Activated CD8-positive, alpha-beta memory T cell treated with anti-CD3 and anti-CD28 coated beads for 36 hours (primary cell): Measurements from ENCODE around the gene CNN2. TPM values are rescaled to one million over a fixed set of nuclear protein-coding genes. Genes with fewer than 3 reads are reported as not detected.

Experiments
- CTCF ChIA-PET: fragments of 350-600 bp; sonication (Branson Sonifier 250); formaldehyde crosslinking; loops from one replicate; lab custom pipeline; 2021; ENCODE audit warnings: antibody characterized with exemption; lab: Charles Lee
- POLR2A ChIA-PET: fragments of 350-600 bp; sonication (Branson Sonifier 250); formaldehyde crosslinking; loops from one replicate; lab custom pipeline; 2021; ENCODE audit warnings: antibody characterized with exemption; lab: Charles Lee
- total RNA-seq, 2 experiments: library from RNA; stranded (reverse); gene quantifications; one replicate each; pipeline ENCODE4 v1.2.3, GENCODE V29; 2021

CNN2 gene
- total RNA-seq, 2 experiments from 2014 or later = 64.2 to 71.2 TPM

DNA sequence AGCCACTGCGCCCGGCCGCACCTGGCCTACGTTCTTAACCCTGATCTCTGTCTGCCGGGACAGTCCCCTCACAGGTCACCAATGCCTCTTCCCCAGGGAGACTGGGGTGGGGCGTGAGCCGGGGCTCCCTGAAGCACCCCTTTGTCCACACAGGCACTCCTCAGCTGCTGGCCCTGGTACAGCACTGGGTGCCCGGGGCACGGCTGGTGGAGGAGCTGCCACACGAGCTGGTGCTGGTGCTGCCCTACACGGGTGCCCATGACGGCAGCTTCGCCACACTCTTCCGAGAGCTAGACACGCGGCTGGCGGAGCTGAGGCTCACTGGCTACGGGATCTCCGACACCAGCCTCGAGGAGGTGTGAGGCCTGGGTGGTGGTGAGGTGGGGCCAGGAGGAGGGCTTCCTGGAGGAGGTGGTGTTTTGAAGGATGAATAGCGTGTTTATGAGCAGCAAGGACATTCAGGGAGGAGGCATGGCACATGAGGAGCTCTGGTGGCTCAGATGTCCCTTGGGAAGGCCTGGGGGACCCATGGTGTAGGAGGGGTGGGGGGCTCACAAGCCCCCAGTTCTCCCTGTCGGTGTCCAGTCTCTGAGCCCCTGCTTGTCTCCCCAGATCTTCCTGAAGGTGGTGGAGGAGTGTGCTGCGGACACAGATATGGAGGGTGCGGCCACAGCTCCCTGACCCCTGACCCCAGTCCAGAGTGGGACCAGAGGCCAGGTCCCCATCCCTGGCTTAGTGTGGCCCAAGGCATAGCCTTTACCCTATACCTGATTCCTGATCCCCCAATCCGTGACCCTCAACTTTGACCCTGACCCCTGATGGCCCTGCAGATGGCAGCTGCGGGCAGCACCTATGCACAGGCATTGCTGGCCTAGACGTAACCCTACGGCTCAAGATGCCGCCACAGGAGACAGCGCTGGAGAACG lies 27.0 kb downstream of the CNN2 start:
- CTCF ChIA-PET = interaction anchor here (0.6 to 1.0 kb wide), 2 partner anchors 14 to 126 kb away, joined by 3 to 4 read pairs; partner anchors contain the start of gene ARHGAP45
- POLR2A ChIA-PET = no interaction called here

DNA sequence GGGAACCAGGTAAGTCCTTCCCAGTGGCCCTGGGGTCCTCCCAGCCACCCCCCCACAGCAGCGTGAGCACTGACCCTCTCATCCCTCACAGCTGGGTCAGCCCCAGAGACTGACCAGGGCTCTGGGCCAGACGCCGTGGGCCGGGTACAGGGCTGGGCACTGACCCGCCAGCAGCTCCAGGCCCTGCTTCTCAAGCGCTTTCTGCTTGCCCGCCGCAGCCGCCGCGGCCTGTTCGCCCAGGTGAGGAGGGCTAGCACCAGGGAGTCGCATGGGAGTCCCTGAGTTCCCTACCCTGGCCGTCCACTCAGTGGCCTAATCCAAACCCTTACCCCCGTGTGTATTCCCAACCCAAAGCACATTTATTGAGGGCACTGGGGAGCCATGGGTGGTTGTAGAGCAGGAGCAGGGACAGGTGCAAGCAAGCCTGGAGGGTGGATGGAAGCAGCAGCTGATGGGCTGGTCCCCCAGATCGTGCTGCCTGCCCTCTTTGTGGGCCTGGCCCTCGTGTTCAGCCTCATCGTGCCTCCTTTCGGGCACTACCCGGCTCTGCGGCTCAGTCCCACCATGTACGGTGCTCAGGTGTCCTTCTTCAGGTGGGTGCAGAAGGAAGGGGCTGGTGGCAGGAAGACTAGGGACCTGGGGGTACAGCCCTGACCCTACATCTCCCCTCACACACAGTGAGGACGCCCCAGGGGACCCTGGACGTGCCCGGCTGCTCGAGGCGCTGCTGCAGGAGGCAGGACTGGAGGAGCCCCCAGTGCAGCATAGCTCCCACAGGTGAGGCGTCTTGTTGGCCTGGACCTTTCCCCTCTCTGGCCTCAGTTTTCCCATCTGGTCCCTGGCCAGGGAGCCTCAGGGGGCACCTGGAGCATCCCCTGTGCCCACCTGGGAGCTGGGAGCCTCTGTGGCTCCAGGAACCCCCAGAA lies 28.0 kb downstream of the CNN2 start:
- POLR2A ChIA-PET = no interaction called here
- CTCF ChIA-PET = interaction anchor here (0.6 to 1.2 kb wide), 3 partner anchors 13 to 127 kb away, joined by 3 to 4 read pairs (median 3); partner anchors contain the start of genes ABCA7 and ARHGAP45

DNA sequence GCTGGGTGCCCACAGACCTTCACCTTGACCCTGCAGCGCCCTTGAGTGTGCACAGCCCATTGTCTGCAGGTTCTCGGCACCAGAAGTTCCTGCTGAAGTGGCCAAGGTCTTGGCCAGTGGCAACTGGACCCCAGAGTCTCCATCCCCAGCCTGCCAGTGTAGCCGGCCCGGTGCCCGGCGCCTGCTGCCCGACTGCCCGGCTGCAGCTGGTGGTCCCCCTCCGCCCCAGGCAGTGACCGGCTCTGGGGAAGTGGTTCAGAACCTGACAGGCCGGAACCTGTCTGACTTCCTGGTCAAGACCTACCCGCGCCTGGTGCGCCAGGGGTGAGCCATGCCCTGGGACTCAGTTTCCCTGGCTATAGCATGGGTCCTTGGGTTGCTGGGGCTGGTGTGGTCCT lies 28.6 kb downstream of the CNN2 start:
- CTCF ChIA-PET = interaction anchor here (1.2 kb wide), 1 partner anchor 16 kb away, joined by 3 read pairs; the partner anchor contains the start of gene ABCA7
- POLR2A ChIA-PET = no interaction called here

DNA sequence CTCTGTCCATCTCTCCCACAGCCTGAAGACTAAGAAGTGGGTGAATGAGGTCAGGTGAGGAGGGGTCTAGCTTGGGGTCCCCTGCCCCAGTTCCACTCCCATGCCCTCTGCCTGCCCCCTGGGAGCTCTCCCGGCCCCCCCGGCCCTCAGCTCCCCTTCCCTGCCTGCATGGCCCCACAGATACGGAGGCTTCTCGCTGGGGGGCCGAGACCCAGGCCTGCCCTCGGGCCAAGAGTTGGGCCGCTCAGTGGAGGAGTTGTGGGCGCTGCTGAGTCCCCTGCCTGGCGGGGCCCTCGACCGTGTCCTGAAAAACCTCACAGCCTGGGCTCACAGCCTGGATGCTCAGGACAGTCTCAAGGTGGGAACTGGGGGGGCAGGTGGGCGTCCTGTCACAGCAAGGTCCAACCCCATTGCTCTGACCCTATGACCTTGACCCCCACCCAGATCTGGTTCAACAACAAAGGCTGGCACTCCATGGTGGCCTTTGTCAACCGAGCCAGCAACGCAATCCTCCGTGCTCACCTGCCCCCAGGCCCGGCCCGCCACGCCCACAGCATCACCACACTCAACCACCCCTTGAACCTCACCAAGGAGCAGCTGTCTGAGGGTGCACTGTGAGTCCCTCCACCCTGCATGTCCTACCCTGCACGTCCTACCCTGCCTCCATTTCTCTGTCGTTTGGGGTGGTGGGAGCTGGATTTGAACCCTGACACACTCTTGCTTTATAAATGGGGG lies 29.6 kb downstream of the CNN2 start:
- CTCF ChIA-PET = interaction anchor here (1.0 to 1.3 kb wide), 4 partner anchors 9 to 35 kb away, joined by 3 to 6 read pairs (median 3); partner anchors contain the start of genes ABCA7 and RNU6-2
- POLR2A ChIA-PET = no interaction called here

DNA sequence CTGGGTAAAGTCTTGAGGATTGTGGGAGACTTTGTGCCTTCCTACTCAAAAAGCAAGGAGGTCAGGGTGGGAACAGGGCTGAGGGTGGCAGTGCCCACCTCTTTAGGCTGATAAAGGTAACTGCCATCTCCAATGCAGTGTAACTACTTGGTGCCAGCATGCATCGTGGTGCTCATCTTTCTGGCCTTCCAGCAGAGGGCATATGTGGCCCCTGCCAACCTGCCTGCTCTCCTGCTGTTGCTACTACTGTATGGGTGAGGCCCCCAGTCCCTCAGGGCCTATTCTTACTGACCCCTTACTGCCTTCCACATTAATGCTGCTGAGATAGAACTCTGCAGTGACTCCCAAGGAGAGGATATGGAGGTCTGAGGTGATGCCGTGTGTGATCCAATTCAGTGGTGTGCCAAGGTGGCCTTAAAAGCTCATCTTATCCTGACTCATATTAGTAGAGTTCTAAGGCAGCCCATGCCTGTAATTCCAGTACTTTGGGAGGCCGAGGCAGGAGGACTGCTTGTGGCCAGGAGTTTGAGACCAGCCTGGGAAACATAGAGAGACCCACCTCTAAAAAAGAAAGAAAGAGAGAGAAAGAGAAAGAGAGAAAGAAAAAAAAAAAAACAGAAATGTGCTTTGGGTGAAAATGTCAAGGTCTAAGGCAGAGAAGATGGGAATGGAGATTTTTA lies 30.9 kb downstream of the CNN2 start:
- CTCF ChIA-PET = interaction anchor here (0.6 to 1.8 kb wide), 7 partner anchors 9 to 152 kb away, joined by 3 to 6 read pairs (median 4); partner anchors contain the start of gene RNU6-2
- POLR2A ChIA-PET = interaction anchor here (0.5 to 1.1 kb wide), 4 partner anchors 9 to 212 kb away, joined by 3 to 5 read pairs (median 3); no protein-coding TSS in a partner anchor

DNA sequence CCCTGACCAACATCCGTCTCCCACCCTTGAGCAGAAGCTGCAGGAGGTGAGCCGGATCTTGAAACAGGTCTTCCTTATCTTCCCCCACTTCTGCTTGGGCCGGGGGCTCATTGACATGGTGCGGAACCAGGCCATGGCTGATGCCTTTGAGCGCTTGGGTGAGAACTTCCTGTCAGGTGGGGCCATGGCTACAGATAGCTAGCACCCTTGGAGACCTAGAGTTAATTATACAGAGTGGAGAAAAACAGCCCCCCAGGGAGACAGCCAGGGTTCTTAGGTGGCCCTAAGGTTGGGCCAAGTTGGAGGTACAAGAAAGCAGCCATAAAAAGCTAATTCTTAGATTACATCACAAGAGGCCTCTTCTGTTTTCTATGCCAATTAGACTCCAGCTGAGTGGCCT lies 31.7 kb downstream of the CNN2 start:
- POLR2A ChIA-PET = interaction anchor here (1.1 kb wide), 1 partner anchor 33 kb away, joined by 3 read pairs; no protein-coding TSS in a partner anchor
- CTCF ChIA-PET = interaction anchor here (0.8 to 1.8 kb wide), 4 partner anchors 10 to 208 kb away, joined by 3 to 5 read pairs (median 4); no protein-coding TSS in a partner anchor

DNA sequence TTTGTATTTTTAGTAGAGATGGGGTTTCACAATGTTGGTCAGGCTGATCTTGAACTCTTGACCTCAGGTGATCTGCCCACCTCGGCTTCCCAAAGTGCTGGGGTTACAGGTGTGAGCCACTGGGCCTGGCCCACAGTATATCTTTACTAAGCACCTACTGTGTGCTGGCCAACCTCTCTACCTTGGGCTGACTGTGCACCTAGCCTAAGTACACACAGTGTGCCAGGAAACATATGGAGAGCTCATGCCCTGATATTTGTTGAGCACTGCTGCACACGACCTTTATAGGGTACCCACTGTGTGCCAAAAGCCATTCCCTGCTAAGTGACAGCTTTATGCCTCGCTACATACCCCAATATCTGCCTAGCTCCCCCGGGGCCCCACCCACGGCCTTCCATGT lies 34.3 kb downstream of the CNN2 start:
- ChIA-PET CTCF (interaction anchor here (0.7 to 1.1 kb wide), 2 partner anchors 17 to 65 kb away, joined by 3 read pairs; no protein-coding TSS in a partner anchor), POLR2A (no interaction called here)

DNA sequence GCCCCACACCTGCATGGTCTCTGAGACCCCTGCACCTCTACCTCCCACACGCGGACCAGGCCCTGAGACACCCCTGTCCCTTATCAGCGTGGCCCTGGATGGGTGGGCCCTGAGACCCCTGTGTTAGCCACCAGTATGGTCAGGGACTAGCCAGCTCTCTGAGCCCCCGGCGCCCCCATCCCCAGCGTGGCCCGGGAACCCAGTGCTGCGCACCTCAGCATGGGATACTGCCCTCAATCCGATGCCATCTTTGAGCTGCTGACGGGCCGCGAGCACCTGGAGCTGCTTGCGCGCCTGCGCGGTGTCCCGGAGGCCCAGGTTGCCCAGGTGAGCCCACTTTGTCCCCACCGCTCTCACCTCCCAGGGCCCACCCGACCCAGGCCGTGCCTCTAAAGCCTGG lies 35.6 kb downstream of the CNN2 start:
- CTCF ChIA-PET = no interaction called here
- POLR2A ChIA-PET = interaction anchor here (0.5 to 0.6 kb wide), 2 partner anchors 13 to 375 kb away, joined by 9 to 11 read pairs; no protein-coding TSS in a partner anchor

DNA sequence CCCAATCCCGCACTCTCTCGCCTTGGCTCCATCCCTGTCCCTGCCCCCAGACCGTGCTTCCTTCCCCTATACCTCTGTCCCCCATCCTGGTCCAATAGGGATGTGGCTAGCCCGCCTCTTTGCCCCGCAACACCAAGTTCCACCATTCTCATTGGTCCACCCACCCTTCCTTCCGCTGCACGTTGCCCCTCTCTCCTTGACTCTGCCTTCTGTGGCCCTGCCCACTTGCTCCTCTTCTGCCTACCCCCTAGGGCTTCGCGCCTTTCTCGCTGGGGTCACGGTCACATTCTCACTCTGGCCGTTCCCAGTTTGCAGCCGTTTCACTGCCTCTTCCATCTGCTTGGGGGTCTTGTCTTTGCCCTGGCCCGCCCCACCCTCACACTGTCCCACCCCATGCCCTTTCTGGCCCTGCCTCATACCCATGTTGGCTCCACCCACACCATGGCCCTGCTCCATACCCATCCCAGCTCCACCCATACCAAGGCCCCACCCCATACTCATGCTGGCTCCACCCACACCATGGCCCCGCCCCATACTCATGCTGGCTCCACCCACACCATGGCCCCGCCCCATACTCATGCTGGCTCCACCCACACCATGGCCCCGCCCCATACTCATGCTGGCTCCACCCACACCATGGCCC lies 36.1 kb downstream of the CNN2 start:
- ChIA-PET POLR2A (interaction anchor here (0.5 to 0.6 kb wide), 2 partner anchors 13 to 375 kb away, joined by 9 to 11 read pairs; no protein-coding TSS in a partner anchor), CTCF (no interaction called here)

DNA sequence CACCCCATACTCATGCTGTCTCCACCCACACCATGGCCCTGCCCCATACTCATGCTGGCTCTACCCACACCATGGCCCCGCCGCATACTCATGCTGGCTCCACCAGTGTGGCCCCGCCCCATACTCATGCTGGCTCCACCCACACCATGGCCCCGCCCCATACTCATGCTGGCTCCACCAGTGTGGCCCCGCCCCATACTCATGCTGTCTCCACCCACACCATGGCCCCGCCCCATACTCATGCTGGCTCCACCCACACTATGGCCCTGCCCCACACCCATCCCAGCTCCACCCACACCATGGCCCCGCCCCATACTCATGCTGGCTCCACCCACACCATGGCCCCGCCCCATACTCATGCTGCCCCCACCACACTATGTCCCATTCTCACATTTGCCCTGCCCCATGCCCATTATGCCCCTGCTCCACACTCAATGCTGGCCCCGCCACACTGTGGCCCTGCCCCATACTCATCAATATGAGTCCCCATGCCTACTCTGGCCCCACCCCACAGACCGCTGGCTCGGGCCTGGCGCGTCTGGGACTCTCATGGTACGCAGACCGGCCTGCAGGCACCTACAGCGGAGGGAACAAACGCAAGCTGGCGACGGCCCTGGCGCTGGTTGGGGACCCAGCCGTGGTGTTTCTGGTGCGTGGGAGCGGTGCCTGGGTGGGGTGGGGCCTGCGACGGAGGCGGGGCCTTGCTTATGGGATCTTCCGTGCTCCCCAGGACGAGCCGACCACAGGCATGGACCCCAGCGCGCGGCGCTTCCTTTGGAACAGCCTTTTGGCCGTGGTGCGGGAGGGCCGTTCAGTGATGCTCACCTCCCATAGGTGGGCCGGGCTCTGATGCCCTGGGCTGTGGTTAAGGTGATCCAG lies 36.9 kb downstream of the CNN2 start:
- ChIA-PET CTCF (interaction anchor here (2.5 kb wide), 1 partner anchor 19 kb away, joined by 11 read pairs; no protein-coding TSS in a partner anchor), POLR2A (no interaction called here)

DNA sequence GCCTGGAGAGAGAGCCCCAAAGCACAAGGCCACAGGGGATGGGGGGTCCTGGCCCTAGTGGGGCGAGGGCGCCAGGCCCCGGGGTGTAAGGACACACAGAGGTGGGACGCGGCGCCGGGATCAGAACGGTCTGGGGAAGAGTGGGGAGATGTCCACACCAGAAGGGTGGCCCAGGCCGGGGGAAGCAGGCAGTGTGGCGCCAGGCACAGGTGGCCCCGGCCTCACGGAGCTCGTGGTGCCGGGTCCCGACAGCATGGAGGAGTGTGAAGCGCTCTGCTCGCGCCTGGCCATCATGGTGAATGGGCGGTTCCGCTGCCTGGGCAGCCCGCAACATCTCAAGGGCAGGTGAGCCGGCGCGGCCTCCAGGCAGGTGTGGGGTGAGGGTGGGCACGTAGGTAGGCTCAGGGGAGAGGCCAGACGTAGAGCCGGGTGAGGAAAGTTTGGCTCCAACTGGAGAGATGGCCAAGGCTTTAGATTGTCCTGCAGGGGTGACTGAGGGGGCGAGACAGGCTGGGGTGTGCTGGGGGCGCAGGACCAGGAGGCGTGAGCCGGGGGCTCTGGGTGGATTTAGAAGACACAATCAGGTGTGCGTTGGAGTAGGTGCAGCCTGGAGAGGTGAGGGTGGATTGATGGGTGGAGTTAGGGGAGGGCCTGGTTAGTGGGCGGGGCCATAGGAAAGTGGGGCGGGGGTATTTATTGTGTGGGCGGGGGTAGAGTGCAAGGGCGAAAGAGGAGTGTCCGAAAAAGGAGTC lies 37.7 kb downstream of the CNN2 start:
- ChIA-PET POLR2A (interaction anchor here (0.6 to 1.1 kb wide), 5 partner anchors 15 to 44 kb away, joined by 3 to 6 read pairs (median 4); no protein-coding TSS in a partner anchor), CTCF (interaction anchor here (0.6 to 2.5 kb wide), 17 partner anchors 8 to 309 kb away, joined by 3 to 15 read pairs (median 4); partner anchors contain the start of gene WDR18)

DNA sequence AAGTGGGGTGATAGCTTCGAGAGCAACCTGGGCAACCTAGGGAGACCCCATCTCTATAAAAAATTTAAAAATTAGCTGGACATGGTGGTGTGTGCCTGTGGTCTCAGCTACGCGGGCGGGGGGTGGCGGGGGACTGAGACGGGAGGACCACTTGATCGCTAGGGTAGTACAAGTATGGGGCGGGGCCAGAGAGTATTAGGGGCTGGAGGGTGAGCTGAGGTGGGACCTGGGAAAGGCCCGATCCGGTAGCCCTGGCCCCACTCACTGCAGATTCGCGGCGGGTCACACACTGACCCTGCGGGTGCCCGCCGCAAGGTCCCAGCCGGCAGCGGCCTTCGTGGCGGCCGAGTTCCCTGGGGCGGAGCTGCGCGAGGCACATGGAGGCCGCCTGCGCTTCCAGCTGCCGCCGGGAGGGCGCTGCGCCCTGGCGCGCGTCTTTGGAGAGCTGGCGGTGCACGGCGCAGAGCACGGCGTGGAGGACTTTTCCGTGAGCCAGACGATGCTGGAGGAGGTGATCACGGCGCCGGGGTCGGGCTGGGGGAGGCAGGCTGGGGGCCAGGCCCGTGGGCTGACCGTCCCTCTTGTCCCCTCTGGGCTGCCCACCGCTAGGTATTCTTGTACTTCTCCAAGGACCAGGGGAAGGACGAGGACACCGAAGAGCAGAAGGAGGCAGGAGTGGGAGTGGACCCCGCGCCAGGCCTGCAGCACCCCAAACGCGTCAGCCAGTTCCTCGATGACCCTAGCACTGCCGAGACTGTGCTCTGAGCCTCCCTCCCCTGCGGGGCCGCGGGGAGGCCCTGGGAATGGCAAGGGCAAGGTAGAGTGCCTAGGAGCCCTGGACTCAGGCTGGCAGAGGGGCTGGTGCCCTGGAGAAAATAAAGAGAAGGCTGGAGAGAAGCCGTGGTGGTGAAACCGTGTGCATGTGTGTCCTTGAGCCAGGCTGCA lies 38.5 kb downstream of the CNN2 start:
- ChIA-PET CTCF (interaction anchor here (0.6 to 2.5 kb wide), 19 partner anchors 9 to 308 kb away, joined by 3 to 15 read pairs (median 4); partner anchors contain the start of genes RNU6-2 and WDR18), POLR2A (interaction anchor here (0.6 to 1.1 kb wide), 5 partner anchors 15 to 43 kb away, joined by 3 to 6 read pairs (median 4); no protein-coding TSS in a partner anchor)

DNA sequence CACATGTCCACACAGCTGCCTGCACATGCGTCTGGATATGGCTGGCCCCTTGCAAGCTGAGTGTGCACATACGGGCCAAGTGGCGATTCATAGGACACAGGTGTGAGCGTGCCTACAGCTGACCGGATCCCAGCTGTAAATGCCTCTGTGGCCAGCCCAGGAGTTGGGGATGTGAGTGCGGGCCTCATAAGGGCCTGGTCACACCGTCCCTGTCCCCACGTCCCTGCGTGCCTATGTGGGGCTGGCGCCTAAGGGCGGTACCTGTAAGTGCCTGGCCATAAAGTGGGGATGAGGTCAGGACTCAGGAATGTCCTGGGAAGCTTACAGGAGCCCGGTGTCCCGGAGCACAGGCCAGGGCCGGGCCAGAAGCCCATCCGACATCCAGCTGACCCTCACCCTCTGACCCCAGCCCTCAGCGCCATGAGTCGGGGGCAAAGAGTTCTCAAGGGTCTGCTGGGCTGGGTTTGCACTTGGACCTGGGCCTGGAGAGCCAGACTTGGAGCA lies 39.2 kb downstream of the CNN2 start:
- POLR2A ChIA-PET = interaction anchor here (1.0 kb wide), 1 partner anchor 15 kb away, joined by 3 read pairs; no protein-coding TSS in a partner anchor
- CTCF ChIA-PET = interaction anchor here (0.7 to 2.2 kb wide), 11 partner anchors 22 to 137 kb away, joined by 3 to 10 read pairs (median 4); partner anchors contain the start of gene WDR18
